H1 (cell line): ENCODE data around the gene KISS1R.

Source experiments
- EZH2 ChIP-seq: fragments of 200-600 bp; sonication (generic); IDR thresholded peaks from 2 replicates; pipeline ENCODE4 v1.7.1; 2012; ENCODE audit warnings: low read depth, mild to moderate bottlenecking, moderate library complexity, low read length, inconsistent platforms; ENCODE audit not compliant: severe bottlenecking
- PHF8 ChIP-seq: fragments of 200-600 bp; sonication (generic); conservative IDR thresholded peaks from 2 replicates; pipeline ENCODE4 v1.7.1; 2012; ENCODE audit warnings: low read depth, mild to moderate bottlenecking, inconsistent platforms, low read length, moderate library complexity
- POLR2A ChIP-seq, 2 experiments: IDR thresholded peaks; 1 replicate in 1 of 2; 2 replicates in 1 of 2; pipeline ENCODE4 v1.6.1; 2011; ENCODE audit warnings: low read depth in 2 of 2, low read length in 2 of 2, mild to moderate bottlenecking in 2 of 2; ENCODE audit errors: control extremely low read depth in 1 of 2
- TAF1 ChIP-seq: IDR thresholded peaks from 2 replicates; pipeline ENCODE4 v1.6.1; 2011; ENCODE audit warnings: mild to moderate bottlenecking, low read depth, low read length
- TF ChIP-seq, protein P1 (sequence below), 3 experiments: IDR thresholded peaks; 1 replicate in 2 of 3; 2 replicates in 1 of 3; pipeline versions ENCODE4 v1.5.1 to v1.6.1; 2011; ENCODE audit warnings: low read length in 3 of 3, mild to moderate bottlenecking in 3 of 3, inconsistent platforms in 2 of 3, low read depth in 1 of 3, moderate library complexity in 1 of 3; ENCODE audit not compliant: insufficient read depth in 1 of 3; ENCODE audit errors: control extremely low read depth in 1 of 3

DNA sequence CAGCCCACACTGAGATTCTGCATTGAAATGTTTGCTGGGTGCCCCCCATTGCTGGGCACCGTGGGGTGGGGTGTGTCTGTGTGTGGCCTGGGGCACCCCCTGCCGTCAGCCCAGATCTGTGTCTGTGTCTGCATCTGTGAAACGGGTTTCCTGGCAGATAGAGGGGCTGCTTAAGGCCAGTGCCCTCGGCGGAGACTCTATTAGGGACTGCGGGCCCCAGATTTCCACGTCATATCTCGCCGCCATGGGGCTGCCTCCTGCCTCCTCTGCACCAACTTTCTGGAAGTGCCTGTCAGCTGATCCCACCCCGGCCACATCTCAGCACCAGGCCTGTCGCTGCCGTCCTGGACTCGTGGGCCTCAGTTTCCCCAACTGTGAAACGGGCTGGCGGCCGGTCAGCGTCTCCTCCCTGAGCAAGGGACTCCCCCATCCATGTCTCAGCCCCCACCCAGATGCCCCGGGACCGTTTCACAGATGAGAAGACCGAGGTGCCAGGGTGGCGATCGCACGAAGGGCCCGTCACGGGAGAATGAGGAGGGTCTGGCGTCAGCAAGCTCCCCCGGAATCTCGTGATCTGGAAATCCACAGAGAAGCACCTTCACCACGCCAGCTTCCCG lies 30.1 kb downstream of the KISS1R start:
- TF ChIP-seq EZH2 = no peak
- no peak for TF ChIP-seq PHF8
- TF ChIP-seq, protein P1, sequence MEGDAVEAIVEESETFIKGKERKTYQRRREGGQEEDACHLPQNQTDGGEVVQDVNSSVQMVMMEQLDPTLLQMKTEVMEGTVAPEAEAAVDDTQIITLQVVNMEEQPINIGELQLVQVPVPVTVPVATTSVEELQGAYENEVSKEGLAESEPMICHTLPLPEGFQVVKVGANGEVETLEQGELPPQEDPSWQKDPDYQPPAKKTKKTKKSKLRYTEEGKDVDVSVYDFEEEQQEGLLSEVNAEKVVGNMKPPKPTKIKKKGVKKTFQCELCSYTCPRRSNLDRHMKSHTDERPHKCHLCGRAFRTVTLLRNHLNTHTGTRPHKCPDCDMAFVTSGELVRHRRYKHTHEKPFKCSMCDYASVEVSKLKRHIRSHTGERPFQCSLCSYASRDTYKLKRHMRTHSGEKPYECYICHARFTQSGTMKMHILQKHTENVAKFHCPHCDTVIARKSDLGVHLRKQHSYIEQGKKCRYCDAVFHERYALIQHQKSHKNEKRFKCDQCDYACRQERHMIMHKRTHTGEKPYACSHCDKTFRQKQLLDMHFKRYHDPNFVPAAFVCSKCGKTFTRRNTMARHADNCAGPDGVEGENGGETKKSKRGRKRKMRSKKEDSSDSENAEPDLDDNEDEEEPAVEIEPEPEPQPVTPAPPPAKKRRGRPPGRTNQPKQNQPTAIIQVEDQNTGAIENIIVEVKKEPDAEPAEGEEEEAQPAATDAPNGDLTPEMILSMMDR (IDR thresholded peaks at IDR 0.05; ENCODE audit: control extremely low read depth in 1 of 3, insufficient read depth in 1 of 3, low read depth in 1 of 3, low read length in 3 of 3) = no peak
- TF ChIP-seq TAF1 = no peak
- TF ChIP-seq POLR2A (IDR thresholded peaks at IDR 0.05; ENCODE audit: control extremely low read depth in 1 of 2, low read depth in 2 of 2, low read length in 2 of 2) = no peak
